AG08395 (cell line): ENCODE measurements around the gene NRG3.
"Not testable (repeated sequence)": the region's sequence is repeated elsewhere in the genome, so short reads cannot be mapped to it uniquely, and the experiment has no call there.

Experiments used
- DNase-seq: peaks from one replicate; pipeline ENCODE4 v3.0.0; 2012; ENCODE audit warnings: mixed read lengths, low spot score

Gene NRG3

GRCh38 chr10:82284180-82284579 lies 409.2 kb downstream of the NRG3 start:
- no peak for DNase-seq

- DNase-seq = no peak
These were observed 413.5 kb downstream of the NRG3 start for GRCh38 chr10:82288461-82288881.

GRCh38 chr10:82289945-82290344 lies 415.0 kb downstream of the NRG3 start:
- DNase-seq = no peak

- DNase-seq = no peak
These were observed 419.9 kb downstream of the NRG3 start for GRCh38 chr10:82294874-82295378.

GRCh38 chr10:82308641-82309040 lies 433.6 kb downstream of the NRG3 start:
- no peak for DNase-seq

GRCh38 chr10:82310839-82311238 lies 435.8 kb downstream of the NRG3 start:
- no peak for DNase-seq

GRCh38 chr10:82313401-82313800 lies 438.4 kb downstream of the NRG3 start:
- DNase-seq = no peak

GRCh38 chr10:82318534-82318933 lies 443.5 kb downstream of the NRG3 start:
- no peak for DNase-seq

GRCh38 chr10:82319074-82319473 lies 444.1 kb downstream of the NRG3 start:
- DNase-seq = no peak

- DNase-seq = no peak
These were observed 444.6 kb downstream of the NRG3 start for GRCh38 chr10:82319562-82319961.

GRCh38 chr10:82321724-82322123 lies 446.7 kb downstream of the NRG3 start:
- no peak for DNase-seq

- DNase-seq = no peak
These were observed 456.7 kb downstream of the NRG3 start for GRCh38 chr10:82331716-82332115.

GRCh38 chr10:82335831-82336230 lies 460.8 kb downstream of the NRG3 start:
- no peak for DNase-seq

- no peak for DNase-seq
These were observed 465.2 kb downstream of the NRG3 start for GRCh38 chr10:82340166-82340565.

- not testable (repeated sequence) for DNase-seq
These were observed 474.6 kb downstream of the NRG3 start for GRCh38 chr10:82349590-82349989.

GRCh38 chr10:82353381-82353780 lies 478.4 kb downstream of the NRG3 start:
- no peak for DNase-seq

- no peak for DNase-seq
These were observed 483.6 kb downstream of the NRG3 start for GRCh38 chr10:82358486-82359099.

GRCh38 chr10:82361256-82361655 lies 486.3 kb downstream of the NRG3 start:
- no peak for DNase-seq

- DNase-seq = no peak
These were observed 502.6 kb downstream of the NRG3 start for GRCh38 chr10:82377608-82378007.

- no peak for DNase-seq
These were observed 503.2 kb downstream of the NRG3 start for GRCh38 chr10:82378146-82378545.

GRCh38 chr10:82383350-82383749 lies 508.4 kb downstream of the NRG3 start:
- no peak for DNase-seq

GRCh38 chr10:82390866-82391658 lies 516.1 kb downstream of the NRG3 start:
- DNase-seq = no peak

GRCh38 chr10:82391971-82392370 lies 517.0 kb downstream of the NRG3 start:
- no peak for DNase-seq

- DNase-seq = no peak
These were observed 517.5 kb downstream of the NRG3 start for GRCh38 chr10:82392533-82392932.
